ENCODE measurements around the gene COBL.
A peak's percentile ranks its signal among the peaks of the same experiment; 100 is the strongest.

The COBL gene

DNA sequence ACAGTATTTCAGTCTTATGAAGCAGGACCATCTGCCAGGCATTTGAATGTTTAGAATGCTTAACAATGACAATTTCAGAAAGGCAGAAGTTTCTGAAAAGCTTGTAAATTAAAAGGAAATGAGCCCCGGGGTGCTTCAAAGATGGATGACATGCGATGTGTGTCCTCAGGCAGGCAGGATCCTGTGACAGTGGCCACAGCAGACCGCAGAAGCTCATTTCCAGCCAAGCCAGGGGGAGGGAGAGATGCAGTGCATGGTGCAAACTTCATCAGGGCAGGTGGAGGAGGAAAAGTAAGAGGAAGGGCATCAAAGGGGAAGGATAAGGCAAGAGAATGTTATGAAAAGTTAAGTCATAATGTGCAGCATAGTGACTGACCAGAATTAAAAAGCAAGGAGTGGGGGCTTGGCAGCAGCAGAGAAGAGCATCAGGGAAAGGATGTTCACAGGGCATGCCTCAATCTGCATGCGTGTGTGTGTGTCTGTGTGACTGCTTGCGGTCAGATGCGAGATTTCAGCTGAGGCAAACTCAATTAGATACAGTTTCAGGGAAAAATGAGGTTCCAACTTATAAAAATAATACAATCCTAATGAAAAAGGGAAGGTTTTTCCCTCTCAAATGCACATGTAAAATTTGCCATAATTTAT is 173.7 kb downstream of the COBL start:
- no peak for DNase-seq (ENCODE audit: low spot score)

DNA sequence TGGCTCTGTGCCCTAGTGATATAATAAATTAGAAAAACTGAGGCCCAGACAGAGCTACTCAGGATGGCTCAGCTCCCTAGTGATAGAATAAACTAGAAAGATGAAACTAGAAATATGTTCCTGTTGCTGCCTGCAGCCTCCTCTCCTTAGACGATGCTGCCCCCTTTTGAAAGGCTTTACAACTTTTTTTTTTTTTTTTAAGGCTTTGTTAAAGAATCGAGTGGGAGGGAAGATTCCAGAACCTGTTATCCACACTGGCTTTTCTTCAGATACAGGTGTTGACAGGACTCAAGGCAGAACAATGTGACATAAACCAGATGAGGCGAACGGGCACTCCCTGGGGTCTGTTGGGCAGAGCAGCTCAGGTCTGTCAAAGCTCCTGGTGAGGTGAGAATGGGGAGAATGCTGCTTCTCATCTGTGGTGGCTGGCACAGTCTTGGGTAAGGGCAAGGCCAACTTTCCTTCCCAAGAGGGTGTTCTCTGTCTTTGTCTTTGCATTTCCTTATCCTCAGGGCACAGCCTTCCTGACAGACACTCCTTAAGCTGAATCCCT is 175.1 kb downstream of the COBL start:
- peak; percentile 55 for DNase-seq (ENCODE audit: low spot score)

DNA sequence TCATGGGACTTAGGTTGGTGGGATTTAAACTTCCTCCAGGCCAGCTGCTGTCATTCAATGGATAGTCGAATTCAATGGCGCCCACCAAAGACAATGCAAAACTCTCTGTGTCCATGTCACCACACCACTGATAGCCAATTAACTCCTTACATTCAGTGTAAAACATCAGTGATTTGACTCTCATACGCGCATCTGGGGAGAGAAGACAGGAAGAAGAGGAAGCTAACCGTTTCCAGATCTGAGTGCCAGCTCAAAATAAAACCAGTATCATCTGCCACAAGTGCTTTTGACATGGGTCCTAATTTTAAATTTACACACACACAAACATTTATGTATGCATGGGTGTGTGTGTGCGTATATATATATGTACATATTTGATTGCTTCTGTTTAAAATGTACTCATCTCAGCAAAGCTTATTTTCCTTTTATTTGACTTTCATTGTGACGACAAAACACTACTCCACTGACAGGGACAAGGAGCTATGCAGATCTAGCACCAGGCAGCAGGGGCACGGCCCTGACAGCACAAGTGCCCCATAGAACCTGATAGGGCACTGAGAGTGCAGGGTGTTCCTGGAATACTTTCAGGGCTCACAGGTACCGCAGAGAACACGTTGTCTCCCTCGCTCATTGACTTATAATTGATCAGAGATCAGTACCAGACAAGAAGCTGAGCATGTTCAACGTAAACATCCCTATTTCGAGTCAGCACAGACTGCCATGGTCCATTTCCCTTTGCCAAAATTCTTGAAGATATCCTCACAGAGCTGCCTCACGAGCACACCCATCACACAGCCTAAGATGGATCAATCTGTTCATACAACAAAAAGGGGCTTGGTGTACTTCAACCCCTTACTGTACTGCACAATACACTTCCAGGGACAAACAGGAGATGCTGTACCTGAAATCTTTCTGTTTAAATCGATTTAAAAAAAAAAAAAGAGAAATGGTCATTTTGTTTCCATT is 176.1 kb downstream of the COBL start:
- DNase-seq (ENCODE audit: low spot score) = no peak

DNA sequence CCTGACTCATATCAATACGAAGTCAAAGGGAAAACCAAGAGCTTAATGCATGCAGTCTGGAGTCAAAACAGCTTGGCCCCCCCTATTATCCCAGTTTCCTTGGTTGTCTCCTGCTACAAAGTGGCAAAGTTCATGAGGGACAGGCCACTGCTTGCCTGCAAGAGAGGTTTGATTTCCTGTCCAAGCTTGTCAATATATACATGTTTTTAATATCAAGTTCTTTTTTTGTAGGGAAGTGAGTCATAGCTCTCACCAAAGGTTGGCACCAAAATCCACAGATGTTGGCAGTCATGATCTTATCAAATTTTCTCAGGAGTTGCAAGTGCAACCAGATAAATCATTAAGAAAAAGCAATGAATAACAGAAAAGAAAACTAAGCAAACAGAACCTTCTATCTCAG is 176.8 kb downstream of the COBL start:
- DNase-seq (ENCODE audit: low spot score) = no peak

DNA sequence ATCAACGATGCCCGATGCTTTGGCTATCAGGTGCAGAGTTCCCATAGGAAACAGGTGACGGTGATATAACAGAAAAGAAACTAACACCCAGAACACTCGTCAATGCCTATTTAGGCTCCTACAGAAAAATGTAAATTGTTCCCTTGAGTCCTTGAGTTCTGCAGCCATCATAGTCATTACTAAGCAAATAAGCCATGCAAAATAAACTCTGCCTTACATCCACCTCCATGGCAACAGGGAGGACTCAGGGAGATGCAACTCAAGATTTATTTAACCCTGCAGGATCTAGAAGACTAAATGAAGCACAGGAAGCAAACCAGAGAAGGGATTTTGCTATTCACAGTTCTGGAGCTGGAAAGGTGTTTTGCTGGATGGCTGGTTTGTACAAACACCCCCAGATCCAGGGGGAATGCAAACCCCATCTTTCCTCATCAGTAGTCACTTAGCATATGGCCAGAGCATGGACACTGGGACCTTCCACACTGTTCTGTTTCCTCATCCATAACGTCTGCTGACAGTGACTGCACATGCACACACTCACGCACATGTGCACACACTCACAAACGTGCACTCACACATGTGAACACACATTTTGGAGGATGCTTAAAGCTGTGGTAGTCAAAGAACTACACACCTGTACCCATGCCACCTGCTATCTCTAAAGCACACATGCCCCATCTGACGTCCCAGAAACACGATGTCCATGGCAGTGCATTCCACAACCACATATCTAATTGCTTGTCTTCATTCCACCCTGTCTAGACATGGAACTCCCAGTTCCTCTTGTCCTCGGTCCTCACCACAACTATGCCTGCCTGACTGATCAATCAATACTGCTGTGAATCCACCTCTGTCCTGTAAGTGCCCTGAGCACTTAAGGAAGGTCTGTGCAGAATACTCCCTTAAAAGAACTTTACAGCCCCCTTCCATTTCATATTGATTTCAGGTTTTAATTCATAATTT is 178.2 kb downstream of the COBL start:
- DNase-seq (ENCODE audit: low spot score) = no peak

DNA sequence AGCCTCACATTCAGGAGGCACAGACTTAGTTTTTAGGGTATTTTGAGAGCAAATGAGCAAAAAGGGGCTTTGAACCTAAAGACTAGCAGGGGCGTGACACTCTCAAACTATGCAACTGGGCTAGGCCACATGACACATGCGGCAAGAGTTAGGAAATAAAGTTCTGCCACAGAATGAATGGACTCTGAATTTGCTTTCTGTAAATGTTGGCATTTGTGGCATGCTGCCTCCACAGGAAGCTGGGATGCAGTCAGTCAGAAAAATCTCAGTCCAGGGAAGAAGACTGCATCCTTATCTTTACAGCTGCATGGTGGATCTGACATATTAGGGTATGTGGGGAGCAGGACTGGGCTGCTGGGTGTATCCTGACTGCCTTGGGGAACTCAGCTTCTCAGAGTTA is 181.0 kb downstream of the COBL start:
- DNase-seq (ENCODE audit: low spot score) = no peak

DNA sequence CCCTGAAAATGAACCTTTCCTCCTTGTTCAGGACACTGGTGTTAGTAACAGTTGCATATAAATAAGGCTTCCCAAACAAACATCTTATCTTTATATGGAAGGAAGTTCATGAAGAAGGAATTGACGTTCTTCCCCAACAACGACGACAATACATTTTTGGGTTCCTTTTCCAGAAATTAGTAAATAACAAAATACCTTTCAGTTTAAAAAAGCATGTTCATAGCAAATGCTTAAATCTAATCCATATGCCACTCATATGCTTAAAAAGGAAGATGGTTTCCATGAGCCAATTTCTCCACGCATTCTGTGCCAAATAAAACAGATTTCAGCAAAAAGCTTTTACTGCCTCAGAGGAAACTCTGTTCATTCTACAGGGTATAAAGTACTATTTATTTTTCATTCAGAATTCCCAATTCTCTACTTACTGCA is 182.6 kb downstream of the COBL start:
- DNase-seq (ENCODE audit: low spot score) = no peak

DNA sequence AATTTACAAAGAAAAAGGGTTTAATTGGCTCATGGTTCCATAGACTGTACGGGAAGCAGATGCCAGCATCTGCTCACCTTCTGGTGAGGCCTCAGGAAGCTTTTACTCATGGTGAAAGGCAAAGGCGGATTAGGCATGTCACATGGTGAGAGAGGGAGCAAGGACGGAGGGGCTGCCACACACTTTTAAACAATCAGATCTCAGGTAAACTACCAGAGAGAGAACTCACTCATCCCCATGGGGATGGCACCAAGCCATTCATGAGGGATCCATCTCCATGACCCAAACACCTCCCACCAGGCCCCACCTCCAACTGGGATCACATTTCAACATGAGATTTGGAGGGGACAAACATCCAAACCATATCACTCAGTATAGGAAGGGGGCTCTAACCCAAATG is 183.9 kb downstream of the COBL start:
- DNase-seq (ENCODE audit: low spot score) = no peak

DNA sequence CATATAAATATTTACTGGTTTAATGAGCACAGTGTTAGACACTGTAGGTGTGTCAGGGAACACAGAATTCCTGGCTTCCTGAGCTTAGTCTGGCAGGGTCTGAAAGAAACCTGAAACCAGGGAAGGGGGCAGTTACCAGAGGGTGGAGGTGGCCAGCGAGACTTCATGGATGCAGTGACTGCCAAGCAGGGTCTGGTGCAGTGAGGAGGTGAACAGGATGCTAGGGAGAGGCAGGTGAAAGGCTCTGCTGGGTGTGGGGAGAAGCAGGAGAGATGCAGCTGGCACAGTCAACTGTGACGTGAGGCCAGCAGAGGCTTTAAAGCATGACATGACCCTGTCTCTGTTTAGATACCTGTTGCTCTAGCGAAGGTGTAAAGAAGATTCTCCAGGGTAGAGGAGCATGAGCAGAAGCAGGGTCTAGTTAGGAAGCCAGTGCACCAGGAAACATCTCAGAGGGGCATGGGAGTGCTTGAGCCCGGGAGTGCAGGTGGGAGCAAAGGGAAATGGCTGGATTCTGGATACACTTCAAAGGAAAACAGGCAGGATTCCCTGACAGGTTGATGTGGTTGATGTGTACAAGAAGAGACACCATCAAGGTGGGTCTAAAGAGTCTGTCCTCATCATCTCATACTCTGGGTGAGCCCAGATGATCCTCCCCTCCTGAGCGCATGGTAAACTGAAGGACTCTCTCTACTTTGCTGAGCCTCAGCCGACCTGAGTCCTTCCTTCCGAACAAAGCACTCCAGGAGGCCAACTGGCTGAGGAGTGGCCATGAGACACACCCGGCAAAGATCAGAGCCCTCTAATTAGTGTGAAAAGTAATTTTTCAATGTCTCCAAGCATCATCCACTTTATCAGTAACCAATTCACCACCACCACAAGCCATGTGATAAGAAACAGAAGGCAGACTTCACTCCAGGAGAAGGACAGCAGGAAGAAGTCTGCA is 186.8 kb downstream of the COBL start:
- DNase-seq (ENCODE audit: low spot score) = no peak

DNA sequence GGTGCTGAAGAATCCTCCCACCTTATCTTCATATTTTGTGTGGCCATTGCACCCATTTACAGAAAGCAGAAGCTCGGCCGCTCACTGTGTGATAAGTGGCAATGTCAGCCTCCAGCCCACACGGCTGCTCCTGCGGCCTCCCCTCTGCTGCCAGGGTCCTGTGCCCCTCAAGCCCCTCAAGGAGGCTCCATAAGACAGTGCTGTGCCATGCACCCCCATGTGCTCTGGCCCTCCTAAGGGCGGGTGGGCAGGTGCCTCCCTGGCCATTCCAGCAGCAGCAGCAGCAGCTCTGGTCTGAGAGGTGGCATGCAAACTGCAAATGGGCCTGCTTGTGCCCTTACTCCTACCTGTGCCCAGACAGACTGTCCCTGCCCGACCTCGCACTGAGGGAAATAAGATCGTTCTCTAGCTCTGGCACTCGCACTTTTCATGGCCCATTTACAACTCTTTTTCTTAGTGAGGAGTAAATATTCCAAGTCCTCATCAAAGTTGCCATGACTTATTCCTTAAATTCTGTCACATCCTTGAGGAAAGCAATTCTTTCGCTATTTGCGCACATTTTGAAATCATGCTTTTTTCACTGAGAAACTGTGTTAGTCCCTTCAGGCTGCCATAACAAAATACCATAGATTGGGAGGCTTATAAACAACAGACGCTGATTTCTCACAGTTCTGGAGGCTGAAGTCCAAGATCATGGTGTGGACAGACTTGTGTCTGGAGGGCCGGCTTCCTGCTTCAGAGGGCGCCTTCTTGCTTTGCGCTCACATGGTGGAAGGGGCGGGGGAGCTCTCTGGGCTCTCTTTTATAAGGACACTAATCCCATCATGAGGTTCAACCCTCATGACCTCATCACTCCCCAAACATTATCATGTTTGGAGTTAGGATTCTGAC is 187.8 kb downstream of the COBL start:
- no peak for DNase-seq (ENCODE audit: low spot score)

DNA sequence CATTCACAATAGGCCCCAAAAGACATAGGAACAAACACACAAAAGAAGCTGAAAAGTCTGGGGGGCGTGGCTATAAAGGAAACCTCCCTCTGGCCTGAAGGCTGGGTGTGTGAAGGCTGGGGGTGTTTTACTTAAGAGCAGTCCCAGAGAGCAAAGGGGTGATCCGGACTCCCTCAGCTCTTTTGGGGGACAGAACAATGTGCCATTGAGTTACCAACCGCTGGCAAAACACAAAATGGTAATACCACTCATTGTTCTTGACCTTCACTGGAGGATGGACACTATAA is 189.0 kb downstream of the COBL start:
- no peak for DNase-seq (ENCODE audit: low spot score)

DNA sequence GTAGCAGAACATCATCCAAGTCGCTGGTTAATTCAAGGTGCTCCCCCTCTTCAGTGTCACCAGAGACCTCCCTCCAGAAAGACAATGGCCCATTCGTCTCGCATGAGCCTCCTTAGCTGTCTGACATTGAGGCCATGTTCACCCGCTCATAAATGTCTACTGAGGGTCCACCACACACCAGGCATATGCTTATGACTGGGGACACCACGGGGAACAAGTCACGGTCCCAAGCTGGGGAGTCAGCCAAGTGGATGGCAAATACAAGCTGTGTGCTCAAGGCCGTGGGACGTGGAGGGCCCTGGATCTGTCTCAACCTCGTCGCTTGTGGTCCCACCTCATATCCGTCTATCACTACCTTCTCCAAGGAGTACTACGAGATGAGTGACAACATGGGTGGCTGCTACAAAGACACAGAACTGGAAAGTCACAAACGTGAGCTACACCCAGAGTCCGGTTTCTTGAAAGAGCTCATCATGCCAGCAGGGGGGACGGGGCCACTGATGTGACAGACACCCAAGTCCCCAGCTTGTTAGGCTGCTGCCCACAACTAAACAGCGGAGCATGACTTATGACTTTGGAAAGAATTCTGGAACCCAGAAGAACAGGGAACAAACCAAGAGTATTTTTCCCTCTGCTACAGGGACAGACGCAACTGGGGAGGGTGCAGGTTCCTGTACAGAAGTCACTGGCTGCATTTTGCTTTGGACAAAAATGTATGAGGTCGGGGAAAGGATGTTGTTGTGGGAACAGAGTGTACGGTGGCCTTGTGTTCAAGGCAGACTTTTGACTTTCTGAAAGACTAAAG is 189.6 kb downstream of the COBL start:
- DNase-seq (ENCODE audit: low spot score) = no peak

DNA sequence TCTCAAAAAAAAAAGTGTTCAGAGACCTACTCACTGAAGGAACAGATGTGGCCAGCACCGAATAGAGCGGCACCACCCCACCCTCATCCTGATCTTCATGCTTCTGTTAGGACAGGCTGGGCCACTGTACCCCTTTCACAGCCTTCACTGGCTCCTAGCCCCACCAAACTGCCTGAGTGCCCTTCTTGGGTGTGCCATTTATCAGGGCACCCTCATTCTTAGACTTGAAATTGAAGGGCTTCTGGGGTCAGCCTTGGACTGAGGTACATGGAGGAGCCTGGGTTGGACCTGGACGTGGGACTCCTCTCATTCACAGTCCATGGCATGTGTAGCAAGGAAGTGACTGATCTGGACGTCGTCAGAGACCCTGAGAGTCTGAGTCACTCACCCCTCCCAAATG is 190.3 kb downstream of the COBL start:
- no peak for DNase-seq (ENCODE audit: low spot score)

DNA sequence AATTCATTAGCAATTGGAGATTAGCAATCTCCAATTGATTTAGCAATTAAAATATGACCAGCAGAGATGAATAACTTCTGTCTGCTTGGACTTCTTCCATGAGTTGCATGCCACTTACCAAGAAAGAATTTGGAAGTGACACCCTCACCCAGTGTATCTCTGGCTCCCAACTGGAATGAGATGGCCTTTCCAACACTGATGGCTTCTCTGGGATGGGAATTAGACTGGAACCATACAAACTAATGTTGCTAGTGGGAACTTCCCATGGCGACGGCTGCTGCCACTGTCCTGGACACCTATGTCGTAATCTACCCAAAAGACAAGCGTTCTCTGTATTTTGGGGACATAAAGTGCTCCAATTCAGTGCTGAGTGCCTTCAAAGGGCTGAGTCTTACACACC is 192.3 kb downstream of the COBL start:
- no peak for DNase-seq (ENCODE audit: low spot score)

DNA sequence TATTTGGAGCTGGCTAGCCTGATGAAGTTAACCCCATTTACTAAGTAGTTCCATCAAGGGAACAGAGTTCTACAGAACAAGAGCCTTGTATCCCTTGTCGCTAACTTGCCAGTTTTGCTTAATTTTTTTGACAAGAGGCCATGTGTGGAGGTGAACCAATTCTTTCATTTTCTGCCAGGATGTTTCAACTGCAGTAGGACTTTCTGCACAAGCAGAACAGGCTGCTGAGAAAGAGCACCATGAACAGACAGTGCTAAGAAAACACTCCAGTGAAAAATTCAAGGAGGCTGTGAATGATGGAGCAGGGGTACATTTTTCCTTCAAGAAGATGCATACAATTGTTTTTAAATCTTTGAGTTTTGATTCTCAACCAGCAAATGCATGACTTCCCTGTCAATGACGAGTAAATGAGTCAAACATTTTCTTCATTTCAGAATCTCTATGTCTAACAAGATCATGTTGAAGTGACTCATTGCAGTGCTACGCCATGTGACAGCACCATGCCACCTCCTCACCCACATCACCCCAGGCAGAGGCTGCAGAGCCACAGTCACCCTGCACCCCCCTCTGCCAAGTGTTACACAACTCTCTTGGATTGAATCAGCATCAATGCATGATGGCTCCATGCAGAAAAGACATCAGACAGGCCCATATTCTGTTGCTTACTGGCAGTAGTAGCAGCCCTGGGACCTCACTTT is 193.1 kb downstream of the COBL start:
- no peak for DNase-seq (ENCODE audit: low spot score)

DNA sequence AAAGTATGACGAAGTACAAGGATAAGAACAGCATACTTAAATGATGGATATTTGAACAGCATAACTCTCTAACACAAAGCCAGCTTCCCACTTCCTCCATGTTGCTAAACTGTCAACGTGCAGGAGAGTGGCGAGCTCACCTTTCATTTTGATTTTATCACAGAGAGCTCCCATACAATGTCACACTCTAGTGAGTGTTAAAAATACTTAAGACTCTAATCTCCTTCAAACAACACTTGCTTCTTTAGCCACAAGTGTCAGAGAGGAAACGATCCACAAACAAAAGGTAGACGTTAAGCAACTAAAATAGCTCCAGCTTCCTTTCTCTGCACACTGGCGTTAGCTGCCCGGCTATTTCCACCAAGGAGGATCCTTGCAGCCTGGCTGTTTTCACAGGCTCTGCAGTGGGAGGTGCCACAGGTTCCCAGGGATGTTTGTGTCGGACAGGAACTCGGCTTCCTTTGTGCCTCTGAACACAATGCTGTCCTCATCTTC is 194.6 kb downstream of the COBL start:
- DNase-seq (ENCODE audit: low spot score) = peak; percentile 33

DNA sequence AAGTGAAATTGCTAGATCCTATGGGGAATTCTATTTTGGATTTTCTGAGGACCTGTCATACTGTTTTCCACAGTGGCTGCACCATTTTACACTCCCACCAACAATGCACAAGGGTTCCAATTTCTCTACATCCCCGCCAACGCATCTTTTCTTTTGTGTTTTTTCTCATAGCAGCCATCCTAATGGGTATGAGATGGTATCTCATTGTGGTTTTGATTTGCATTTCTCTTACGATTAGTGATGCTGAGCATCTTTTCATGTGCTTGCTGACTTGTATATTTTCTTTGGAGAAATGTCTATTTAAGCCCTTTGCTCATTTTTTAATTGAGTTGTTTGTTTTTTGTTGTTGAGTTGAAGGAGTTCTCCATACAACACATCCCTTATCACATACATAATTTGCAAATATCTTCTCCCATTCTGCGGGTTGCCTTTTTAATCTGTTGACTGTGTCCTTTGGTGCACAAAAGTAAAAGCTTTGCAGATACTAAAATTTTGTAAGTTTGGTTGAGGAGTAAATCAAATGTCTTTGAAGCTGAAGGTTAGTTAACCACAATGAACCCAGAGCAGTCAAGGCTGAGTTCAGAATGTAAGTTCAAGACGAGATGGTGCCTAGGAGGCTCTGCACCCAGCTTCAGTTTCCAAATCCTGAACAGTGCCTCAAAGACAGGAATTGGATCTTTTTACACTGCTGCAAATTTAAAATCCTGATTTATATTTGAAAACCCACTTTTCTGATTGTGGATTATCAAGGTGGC is 195.4 kb downstream of the COBL start:
- no peak for DNase-seq (ENCODE audit: low spot score)

DNA sequence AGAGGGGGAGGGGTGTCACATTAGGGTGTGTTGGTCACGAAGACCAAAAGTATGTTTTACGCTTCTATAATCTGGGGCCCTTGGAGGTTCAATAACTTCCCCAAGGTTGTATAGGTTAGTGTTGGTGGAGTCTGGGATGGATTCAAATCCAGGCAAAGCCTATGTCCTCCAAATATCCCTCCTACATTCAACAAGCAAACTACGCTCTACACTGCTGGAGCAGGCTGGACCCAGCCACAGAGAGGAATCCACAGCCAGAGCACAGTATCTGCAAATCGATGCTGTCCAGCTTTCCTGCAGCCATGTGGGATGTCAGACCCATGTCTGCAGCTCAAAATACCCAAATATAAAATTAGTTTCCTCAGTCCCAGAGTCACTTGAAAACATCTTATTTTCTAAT is 198.0 kb downstream of the COBL start:
- DNase-seq (ENCODE audit: low spot score) = no peak
